ENCODE measurements around the gene TRIOBP.

The TRIOBP gene

DNA sequence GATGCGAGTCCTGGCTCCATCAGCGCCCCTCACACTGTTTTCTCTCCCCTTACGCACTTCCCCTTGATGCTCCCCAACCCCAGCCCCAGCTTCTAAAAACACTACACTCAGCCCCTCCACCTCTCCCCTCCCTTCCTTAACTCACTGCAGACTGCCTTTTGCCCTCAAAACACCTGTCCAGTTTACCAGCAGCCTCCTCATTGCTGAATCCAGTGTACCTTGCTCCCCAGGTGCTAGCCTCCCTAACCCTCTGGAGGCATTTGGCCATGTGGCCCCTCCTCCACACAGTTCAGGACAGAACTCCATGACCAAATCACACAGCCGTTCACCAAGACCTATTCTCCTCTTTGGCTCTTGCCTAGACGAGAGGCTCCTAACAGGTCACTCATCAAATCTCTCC lies 123.5 kb downstream of the TRIOBP start:
- in situ Hi-C loops (cut with MboI; ENCODE audit: low sequenced_read_pairs): no loop called here

DNA sequence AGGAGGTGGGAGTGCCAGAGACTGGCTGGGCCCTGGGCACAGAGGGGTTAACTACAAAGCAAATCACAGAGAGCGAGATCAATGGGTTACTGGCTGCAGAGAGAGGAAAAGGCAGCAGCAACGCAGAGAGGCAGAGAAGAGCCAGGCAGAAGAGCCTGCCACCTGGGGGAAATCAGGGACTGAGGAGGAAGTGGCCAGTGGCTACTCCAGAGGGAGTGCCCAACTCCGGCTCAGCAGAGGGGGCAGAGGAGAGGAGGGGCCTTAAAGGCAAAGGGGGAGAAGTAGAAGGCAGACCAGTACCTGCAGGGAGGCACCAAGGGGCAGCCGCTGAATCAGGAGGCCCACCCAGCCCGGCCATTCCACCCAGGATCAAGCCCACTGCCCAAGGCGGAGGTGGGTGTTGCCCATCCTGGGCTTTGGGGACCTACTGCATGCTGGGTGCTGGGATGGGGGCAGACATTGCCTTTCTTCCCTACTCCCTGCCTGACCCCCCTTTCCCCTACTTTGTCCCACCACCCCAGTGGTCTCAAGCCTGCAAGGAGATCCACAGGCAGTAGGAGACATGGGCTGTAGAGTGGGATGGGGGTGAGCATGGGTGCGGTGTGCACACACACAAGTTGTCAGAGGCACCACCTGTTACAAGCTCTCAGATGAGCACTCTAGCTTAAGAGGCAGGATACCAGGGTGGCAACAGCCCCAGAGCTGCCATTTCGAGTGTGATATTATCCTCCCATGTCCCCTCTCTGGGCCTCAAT lies 125.4 kb downstream of the TRIOBP start:
- in situ Hi-C loops (cut with MboI; ENCODE audit: low sequenced_read_pairs): no loop called here

DNA sequence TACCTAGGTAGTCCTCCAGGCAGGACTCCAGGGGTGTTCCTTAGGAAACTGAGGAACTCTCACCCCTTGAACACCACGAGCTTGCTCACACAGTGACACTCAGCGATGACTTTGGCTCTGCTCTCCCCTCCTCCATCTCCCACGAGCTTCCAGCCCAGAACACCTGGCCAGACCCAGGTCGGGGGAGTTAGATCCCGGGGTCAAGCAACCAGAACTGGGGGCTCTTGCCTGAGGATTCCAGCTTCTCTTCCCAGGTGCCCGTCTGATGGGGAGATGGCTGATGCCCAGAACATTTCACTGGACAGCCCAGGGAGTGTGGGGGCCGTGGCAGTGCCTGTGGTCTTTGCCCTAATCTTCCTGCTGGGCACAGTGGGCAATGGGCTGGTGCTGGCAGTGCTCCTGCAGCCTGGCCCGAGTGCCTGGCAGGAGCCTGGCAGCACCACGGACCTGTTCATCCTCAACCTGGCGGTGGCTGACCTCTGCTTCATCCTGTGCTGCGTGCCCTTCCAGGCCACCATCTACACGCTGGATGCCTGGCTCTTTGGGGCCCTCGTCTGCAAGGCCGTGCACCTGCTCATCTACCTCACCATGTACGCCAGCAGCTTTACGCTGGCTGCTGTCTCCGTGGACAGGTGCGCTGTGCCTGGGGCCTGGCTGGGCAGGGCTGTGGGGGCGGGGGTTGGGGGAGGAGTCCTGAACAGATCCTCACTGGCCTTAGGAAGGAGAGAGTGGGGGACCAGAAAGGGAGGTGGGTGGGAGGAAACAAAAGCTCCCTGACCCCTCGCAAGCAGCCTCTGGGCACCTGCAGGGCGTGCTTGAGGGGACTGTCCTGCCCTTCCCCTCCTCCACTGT lies 126.5 kb downstream of the TRIOBP start, which contains the start of gene GALR3:
Gene GALR3 (plus strand): TSS at position 249 of the 852 bp plus-strand sequence. CDS start 25 bp downstream, at position 274.
- in situ Hi-C loops (cut with MboI; ENCODE audit: low sequenced_read_pairs): no loop called here

DNA sequence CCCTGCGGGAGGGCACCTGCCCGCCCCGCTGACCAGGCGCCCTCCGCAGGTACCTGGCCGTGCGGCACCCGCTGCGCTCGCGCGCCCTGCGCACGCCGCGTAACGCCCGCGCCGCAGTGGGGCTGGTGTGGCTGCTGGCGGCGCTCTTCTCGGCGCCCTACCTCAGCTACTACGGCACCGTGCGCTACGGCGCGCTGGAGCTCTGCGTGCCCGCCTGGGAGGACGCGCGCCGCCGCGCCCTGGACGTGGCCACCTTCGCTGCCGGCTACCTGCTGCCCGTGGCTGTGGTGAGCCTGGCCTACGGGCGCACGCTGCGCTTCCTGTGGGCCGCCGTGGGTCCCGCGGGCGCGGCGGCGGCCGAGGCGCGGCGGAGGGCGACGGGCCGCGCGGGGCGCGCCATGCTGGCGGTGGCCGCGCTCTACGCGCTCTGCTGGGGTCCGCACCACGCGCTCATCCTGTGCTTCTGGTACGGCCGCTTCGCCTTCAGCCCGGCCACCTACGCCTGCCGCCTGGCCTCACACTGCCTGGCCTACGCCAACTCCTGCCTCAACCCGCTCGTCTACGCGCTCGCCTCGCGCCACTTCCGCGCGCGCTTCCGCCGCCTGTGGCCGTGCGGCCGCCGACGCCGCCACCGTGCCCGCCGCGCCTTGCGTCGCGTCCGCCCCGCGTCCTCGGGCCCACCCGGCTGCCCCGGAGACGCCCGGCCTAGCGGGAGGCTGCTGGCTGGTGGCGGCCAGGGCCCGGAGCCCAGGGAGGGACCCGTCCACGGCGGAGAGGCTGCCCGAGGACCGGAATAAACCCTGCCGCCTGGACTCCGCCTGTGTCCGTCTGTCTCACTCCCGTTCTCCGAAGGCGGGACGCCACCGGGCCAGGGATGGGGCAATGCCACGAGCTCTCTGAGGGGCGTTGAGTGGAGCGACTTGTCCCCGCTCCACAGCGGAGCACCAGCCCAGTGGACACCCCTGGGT lies 128.1 kb downstream of the TRIOBP start:
- in situ Hi-C loops (cut with MboI; ENCODE audit: low sequenced_read_pairs): no loop called here

Data from hTERT RPE-1 (cell line).